IMR-90 (cell line): ENCODE results near the gene CALD1. TPM values are rescaled to one million over a fixed set of nuclear protein-coding genes. Genes with fewer than 3 reads are reported as not detected.

Source experiments
- ATAC-seq: fragments of 200-7000 bp; cut with Tn5 transposase; 2 replicates; pipeline ENCODE4 v1.9.1; 2020; ENCODE audit warnings: low read depth, mild to moderate bottlenecking, moderate library complexity
- BruUV-seq: library from RNA; stranded (reverse); fragments of 400-500 nt; replicated peaks from 2 replicates; lab custom pipeline; 2021; lab: Mats Ljungman, UMichigan
- CTCF ChIA-PET: fragments of 300-600 bp; formaldehyde crosslinking; extraction: SDS; loops from one replicate; lab custom pipeline; 2021; ENCODE audit warnings: antibody characterized with exemption; lab: Yijun Ruan, JAX
- POLR2A ChIA-PET: fragments of 300-600 bp; sonication (Branson Sonifier 250); formaldehyde crosslinking; loops from one replicate; lab custom pipeline; 2022; ENCODE audit warnings: antibody characterized with exemption; ENCODE audit not compliant: unreplicated experiment; lab: Charles Lee
- DNase-seq: peaks from one replicate; pipeline ENCODE4 v3.0.0; 2013
- H2AFZ ChIP-seq: replicated peaks from 2 replicates; pipeline ENCODE3; 2013; ENCODE audit warnings: low read length, mild to moderate bottlenecking; ENCODE audit not compliant: poor library complexity
- H2AK5ac ChIP-seq: 2 replicates; pipeline ENCODE4 v1.6.1; 2013; ENCODE audit warnings: low read depth, low read length, inconsistent platforms
- H2AK9ac ChIP-seq: replicated peaks from 2 replicates; pipeline ENCODE3; 2013; ENCODE audit warnings: mild to moderate bottlenecking, low read depth, low read length, moderate library complexity; ENCODE audit not compliant: poor library complexity
- H2BK120ac ChIP-seq: 2 replicates; pipeline ENCODE4 v1.6.1; 2013; ENCODE audit warnings: low read depth, low read length, inconsistent platforms
- H2BK15ac ChIP-seq: 3 replicates; pipeline ENCODE4 v1.6.1; 2013; ENCODE audit warnings: low read depth, low read length, inconsistent platforms
- H2BK20ac ChIP-seq: 2 replicates; pipeline ENCODE4 v1.6.1; 2013; ENCODE audit warnings: low read depth, mild to moderate bottlenecking, inconsistent platforms, low read length, moderate library complexity
- H2BK5ac ChIP-seq: 2 replicates; pipeline ENCODE4 v1.6.1; 2013; ENCODE audit warnings: mild to moderate bottlenecking, low read depth, low read length, inconsistent platforms; ENCODE audit not compliant: poor library complexity, severe bottlenecking
- H3K14ac ChIP-seq: replicated peaks from 2 replicates; pipeline ENCODE4 v1.6.1; 2013; ENCODE audit warnings: low read depth, low read length, inconsistent platforms
- H3K18ac ChIP-seq: 2 replicates; pipeline ENCODE4 v1.6.1; 2013; ENCODE audit warnings: low read depth, low read length, control low read depth
- H3K23ac ChIP-seq: 2 replicates; pipeline ENCODE4 v1.6.1; 2013; ENCODE audit warnings: low read depth, low read length, inconsistent platforms
- H3K27ac ChIP-seq: 2 replicates; pipeline ENCODE4 v1.5.1; 2013; ENCODE audit warnings: mild to moderate bottlenecking, control low read depth, low read length; ENCODE audit not compliant: insufficient read depth
- H3K27me3 ChIP-seq: 2 replicates; pipeline ENCODE4 v1.6.1; 2013; ENCODE audit warnings: low read length; ENCODE audit not compliant: control insufficient read depth, insufficient read depth
- H3K36me3 ChIP-seq: 2 replicates; pipeline ENCODE4 v1.6.1; 2013; ENCODE audit warnings: low read length, mixed read lengths; ENCODE audit not compliant: control insufficient read depth, insufficient read depth
- H3K4ac ChIP-seq: 2 replicates; pipeline ENCODE4 v1.6.1; 2013; ENCODE audit warnings: low read depth, low read length, inconsistent platforms
- H3K4me1 ChIP-seq: 2 replicates; pipeline ENCODE4 v1.6.1; 2013; ENCODE audit warnings: low read length, mixed read lengths; ENCODE audit not compliant: control insufficient read depth, insufficient read depth
- H3K4me2 ChIP-seq: 2 replicates; pipeline ENCODE4 v1.6.1; 2013; ENCODE audit warnings: low read depth, mild to moderate bottlenecking, control low read depth, low read length, moderate library complexity
- H3K4me3 ChIP-seq: 2 replicates; pipeline ENCODE4 v1.5.1; 2013; ENCODE audit warnings: low read depth, mild to moderate bottlenecking, control low read depth, low read length, moderate library complexity; ENCODE audit not compliant: insufficient read depth
- H3K56ac ChIP-seq: 2 replicates; pipeline ENCODE4 v1.6.1; 2013; ENCODE audit warnings: low read length, inconsistent platforms; ENCODE audit not compliant: insufficient read depth; ENCODE audit errors: extremely low read depth
- H3K79me1 ChIP-seq, 2 experiments: 2 replicates each; pipeline ENCODE4 v1.6.1; 2013; ENCODE audit warnings: low read length in 2 of 2, inconsistent platforms in 1 of 2, low read depth in 1 of 2
- H3K9ac ChIP-seq: 2 replicates; pipeline ENCODE4 v1.6.1; 2013; ENCODE audit warnings: low read depth, low read length, control low read depth
- H3K9me1 ChIP-seq: 2 replicates; pipeline ENCODE4 v1.6.1; 2013; ENCODE audit warnings: low read length, inconsistent platforms; ENCODE audit not compliant: insufficient read depth
- H3K9me3 ChIP-seq: 2 replicates; pipeline ENCODE4 v1.6.1; 2013; ENCODE audit warnings: low read length; ENCODE audit not compliant: control insufficient read depth, insufficient read depth
- H4K20me1 ChIP-seq: 2 replicates; pipeline ENCODE4 v1.6.1; 2013; ENCODE audit warnings: low read length, inconsistent platforms; ENCODE audit not compliant: insufficient read depth
- H4K5ac ChIP-seq: 2 replicates; pipeline ENCODE4 v1.6.1; 2013; ENCODE audit warnings: mild to moderate bottlenecking, low read depth, low read length, control low read depth
- H4K8ac ChIP-seq, 2 experiments: 2 replicates each; pipeline ENCODE4 v1.6.1; 2013; ENCODE audit warnings: low read depth in 2 of 2, low read length in 2 of 2, control low read depth in 1 of 2, inconsistent platforms in 1 of 2
- H4K91ac ChIP-seq: 2 replicates; pipeline ENCODE4 v1.6.1; 2013; ENCODE audit warnings: low read depth, low read length, inconsistent platforms; ENCODE audit not compliant: insufficient read depth
- BHLHE40 ChIP-seq: fragments of 150-350 bp; IDR thresholded peaks from 2 replicates; pipeline ENCODE4 v1.6.1; 2016; ENCODE audit warnings: mild to moderate bottlenecking, low read depth, low read length
- CEBPB ChIP-seq: IDR thresholded peaks from 2 replicates; pipeline ENCODE4 v1.6.1; 2012; ENCODE audit warnings: low read depth, low read length, improper control_type of control experiment
- CHD1 ChIP-seq: IDR thresholded peaks from 2 replicates; pipeline ENCODE4 v1.6.1; 2012; ENCODE audit warnings: low read depth, low read length, improper control_type of control experiment
- CTCF ChIP-seq: conservative IDR thresholded peaks from 2 replicates; pipeline ENCODE4 v1.5.1; 2012; ENCODE audit warnings: mild to moderate bottlenecking, low read depth, low read length, improper control_type of control experiment
- FOS ChIP-seq: fragments of 150-350 bp; IDR thresholded peaks from 2 replicates; pipeline ENCODE4 v1.6.1; 2016; ENCODE audit warnings: low read depth, low read length
- MAFK ChIP-seq: IDR thresholded peaks from 2 replicates; pipeline ENCODE4 v1.6.1; 2012; ENCODE audit warnings: low read depth, low read length, improper control_type of control experiment
- MXI1 ChIP-seq: IDR thresholded peaks from 2 replicates; pipeline ENCODE4 v1.6.1; 2012; ENCODE audit warnings: low read depth, mild to moderate bottlenecking, low read length, moderate library complexity, borderline replicate concordance
- POLR2A ChIP-seq: IDR thresholded peaks from 2 replicates; pipeline ENCODE4 v1.6.1; 2012; ENCODE audit warnings: mild to moderate bottlenecking, low read depth, low read length
- RAD21 ChIP-seq: IDR thresholded peaks from 2 replicates; pipeline ENCODE4 v1.6.1; 2012; ENCODE audit warnings: low read length, improper control_type of control experiment
- RFX5 ChIP-seq: IDR thresholded peaks from 2 replicates; pipeline ENCODE4 v1.8.0; 2012; ENCODE audit warnings: low read depth, mild to moderate bottlenecking, low read length, moderate library complexity
- SMC3 ChIP-seq: fragments of 150-350 bp; IDR thresholded peaks from 2 replicates; pipeline ENCODE4 v1.6.1; 2016; ENCODE audit warnings: low read depth, mild to moderate bottlenecking, antibody characterized with exemption, low read length, moderate library complexity
- USF2 ChIP-seq: fragments of 150-350 bp; IDR thresholded peaks from 2 replicates; pipeline ENCODE4 v1.6.1; 2017; ENCODE audit warnings: mild to moderate bottlenecking, antibody characterized with exemption, low read length, low read depth
- dilution Hi-C: fragments of 300-500 bp; cut with HindIII; formaldehyde crosslinking; loops from one replicate; pipeline ENCODE4 v1.14.3; 2018; ENCODE audit warnings: low sequenced_read_pairs; ENCODE audit not compliant: unreplicated experiment
- in situ Hi-C: fragments of 300-500 bp; cut with MboI; formaldehyde crosslinking; loops from 3 replicates; pipeline ENCODE4 v1.14.3; 2019; ENCODE audit warnings: low sequenced_read_pairs, inconsistent platforms, mixed read lengths
- intact Hi-C: fragments of 100-400 bp; cut with micrococcal nuclease; formaldehyde crosslinking; loops from 2 replicates; pipeline ENCODE4 v1.10.0; 2022
- polyA plus RNA-seq, 3 experiments: library from polyadenylated mRNA; depleted of rRNA; stranded (reverse); fragments of >200 nt; gene quantifications; 2 replicates each; pipeline ENCODE4 v1.2.3, GENCODE V29; 2012; ENCODE audit warnings: low replicate concordance in 1 of 3
- total RNA-seq: library from RNA; depleted of rRNA; stranded (reverse); fragments of >200 nt; gene quantifications from 2 replicates; pipeline ENCODE4 v1.2.3, GENCODE V29; 2012

Gene CALD1
- total and polyA plus RNA-seq, 2 of the 4 experiments (the other 2 are of a cell fraction), result 375 to 487 TPM

GRCh38 chr7:134919240-134919641 is 139.8 kb downstream of the CALD1 start:
- H2AK9ac ChIP-seq, result no peak overlapping the region
- H3K79me1 ChIP-seq, result peaks cover 36 to 69% of the 10 kb centered on the region in 2 experiments
- H4K91ac ChIP-seq, result peak overlapping the region; percentile 64; the same call in 1 of the 2 replicates
- H3K9ac ChIP-seq, result 0 out of 2 replicates have a peak overlapping the region, but pooled peaks have one; percentile 21
- dilution Hi-C loops (no loop called here), intact Hi-C loops (no loop called here), in situ Hi-C loops (no loop called here)
- POLR2A ChIA-PET, result no interaction called here
- BruUV-seq, result no TSS peak
- H2AK5ac ChIP-seq, result 0 out of 2 replicates have a peak overlapping the region, but pooled peaks have one; percentile 1
- H2BK120ac ChIP-seq, result peak overlapping the region; percentile 92
- peak overlapping the region; percentile 32 for H3K23ac ChIP-seq
- peaks cover 22% of the 10 kb centered on the region for H3K9me1 ChIP-seq
- H3K27me3 ChIP-seq, result no peaks in the 10 kb centered on the region
- peak overlapping the region; percentile 65 for H4K5ac ChIP-seq
- DNase-seq, result no peak
- no peak overlapping the region for H2AFZ ChIP-seq
- H3K18ac ChIP-seq, result peak overlapping the region; percentile 93
- H3K4me2 ChIP-seq, result peak overlapping the region; percentile 68
- peak overlapping the region in 1 of 2 experiments; percentile 61; a peak in 1 of 4 replicates for H4K8ac ChIP-seq
- peak overlapping the region; percentile 48 for H3K56ac ChIP-seq
- peaks cover 14% of the 10 kb centered on the region for H3K36me3 ChIP-seq
- TF ChIP-seq MXI1, result no peak
- no peak for TF ChIP-seq RAD21
- no peak for TF ChIP-seq USF2
- TF ChIP-seq SMC3, result no peak
- TF ChIP-seq POLR2A, result no peak
- no peak for TF ChIP-seq CHD1
- no peak for TF ChIP-seq MAFK
- no peak for TF ChIP-seq RFX5
- TF ChIP-seq CTCF, result no peak
- TF ChIP-seq FOS, result no peak
- TF ChIP-seq BHLHE40, result no peak
- no peak for TF ChIP-seq CEBPB
- H3K9me3 ChIP-seq, result no peaks in the 10 kb centered on the region
- no peak overlapping the region for H3K4me3 ChIP-seq
- peak; percentile 40 for ATAC-seq
- H2BK20ac ChIP-seq, result peak overlapping the region; percentile 75
- peak overlapping the region; percentile 71 for H3K14ac ChIP-seq
- peak overlapping the region; percentile 44 for H3K4ac ChIP-seq
- peaks cover 34% of the 10 kb centered on the region for H3K4me1 ChIP-seq
- H2BK15ac ChIP-seq, result 0 out of 3 replicates have a peak overlapping the region, but pooled peaks have one; percentile 3
- H2BK5ac ChIP-seq, result peak overlapping the region; percentile 93
- CTCF ChIA-PET, result interaction anchor here (0.5 kb wide), 1 partner anchor 1885 kb away, joined by 3 read pairs; no protein-coding TSS in a partner anchor
- peak overlapping the region; percentile 86; the same call in 1 of the 2 replicates for H3K27ac ChIP-seq
- H4K20me1 ChIP-seq, result peaks cover 49% of the 10 kb centered on the region; the same call in 1 of the 2 replicates
